CD14-positive monocyte (primary cell): ENCODE measurements around the gene MYO1E. TPM values are rescaled to one million over a fixed set of nuclear protein-coding genes. Genes with fewer than 3 reads are reported as not detected.

Experiments
- DNase-seq, 3 donors: peaks; one replicate each; pipeline ENCODE4 v3.0.0-alpha.2; 2011 to 2022
- H2AFZ ChIP-seq: 2 replicates; pipeline ENCODE4 v1.6.0; 2012; ENCODE audit warnings: mild to moderate bottlenecking, low read depth, low read length, inconsistent platforms; ENCODE audit not compliant: insufficient read depth, poor library complexity, severe bottlenecking
- H3K27ac ChIP-seq, 2 donors: 1 replicate in 1 of 2; 2 replicates in 1 of 2; pipeline ENCODE4 v1.5.1; 2012 to 2013; ENCODE audit warnings: low read length in 2 of 2, control low read depth in 1 of 2, inconsistent platforms in 1 of 2, low read depth in 1 of 2, mild to moderate bottlenecking in 1 of 2
- H3K27me3 ChIP-seq, 2 donors: one replicate each; pipeline versions ENCODE4 v1.6.0 to v1.6.1; 2011 to 2013; ENCODE audit warnings: low read length in 2 of 2; ENCODE audit not compliant: control insufficient read depth in 2 of 2, insufficient read depth in 2 of 2
- H3K36me3 ChIP-seq, 2 donors: replicated peaks in 1 of 2; 1 replicate in 1 of 2; 2 replicates in 1 of 2; pipeline versions ENCODE4 v1.5.1 to v1.6.1; 2012 to 2013; ENCODE audit warnings: low read length in 2 of 2, control low read depth in 1 of 2, inconsistent platforms in 1 of 2, mild to moderate bottlenecking in 1 of 2; ENCODE audit not compliant: insufficient read depth in 2 of 2, control insufficient read depth in 1 of 2
- H3K4me1 ChIP-seq, 2 donors: 1 replicate in 1 of 2; 2 replicates in 1 of 2; pipeline versions ENCODE4 v1.5.1 to v1.6.1; 2012 to 2013; ENCODE audit warnings: low read length in 2 of 2, control low read depth in 1 of 2, inconsistent platforms in 1 of 2, mild to moderate bottlenecking in 1 of 2, moderate library complexity in 1 of 2; ENCODE audit not compliant: insufficient read depth in 2 of 2, control insufficient read depth in 1 of 2
- H3K4me2 ChIP-seq: replicated peaks from 2 replicates; pipeline ENCODE3; 2012; ENCODE audit warnings: low read length, moderate library complexity, mild to moderate bottlenecking; ENCODE audit not compliant: poor library complexity, severe bottlenecking; ENCODE audit errors: extremely low read depth
- H3K4me3 ChIP-seq, 3 experiments: fragments of 200-600 bp in 1 of 3; sonication (generic) in 1 of 3; replicated peaks in 1 of 3; 1 replicate in 2 of 3; 2 replicates in 1 of 3; pipeline ENCODE4 v1.5.1; 2011 to 2013; ENCODE audit warnings: low read length in 3 of 3, mild to moderate bottlenecking in 3 of 3, control low read depth in 2 of 3, low read depth in 2 of 3, inconsistent platforms in 1 of 3, moderate library complexity in 1 of 3
- H3K79me2 ChIP-seq: 2 replicates; pipeline ENCODE4 v1.6.0; 2012; ENCODE audit warnings: mild to moderate bottlenecking, control low read depth, inconsistent platforms, low read length, moderate library complexity; ENCODE audit not compliant: insufficient read depth
- H3K9ac ChIP-seq: 2 replicates; pipeline ENCODE4 v1.6.0; 2017; ENCODE audit warnings: low read length, mild to moderate bottlenecking; ENCODE audit not compliant: insufficient read depth, poor library complexity, severe bottlenecking
- H3K9me3 ChIP-seq, 2 donors: replicated peaks in 1 of 2; 1 replicate in 1 of 2; 2 replicates in 1 of 2; pipeline versions ENCODE4 v1.5.1 to v1.6.1; 2012 to 2013; ENCODE audit warnings: low read length in 2 of 2, control low read depth in 1 of 2; ENCODE audit not compliant: control insufficient read depth in 1 of 2, insufficient read depth in 1 of 2
- H4K20me1 ChIP-seq: 2 replicates; pipeline ENCODE4 v1.6.0; 2012; ENCODE audit warnings: mild to moderate bottlenecking, low read length, control low read depth, moderate library complexity; ENCODE audit not compliant: insufficient read depth
- H3K27ac Mint-ChIP-seq, 7 donors: one replicate each; pipeline ENCODE4 v1.8.0; 2020; ENCODE audit warnings: mild to moderate bottlenecking in 7 of 7, mixed read lengths in 7 of 7, moderate library complexity in 6 of 7, inconsistent platforms in 2 of 7
- H3K27me3 Mint-ChIP-seq, 3 donors: one replicate each; pipeline ENCODE4 v1.8.0; 2021 to 2022; ENCODE audit warnings: low read depth in 3 of 3, mild to moderate bottlenecking in 3 of 3, mixed read lengths in 3 of 3, moderate library complexity in 3 of 3, inconsistent platforms in 1 of 3
- H3K36me3 Mint-ChIP-seq, 2 donors: one replicate each; pipeline ENCODE4 v1.8.0; 2020; ENCODE audit warnings: mixed read lengths in 2 of 2, inconsistent platforms in 1 of 2, mild to moderate bottlenecking in 1 of 2
- H3K4me1 Mint-ChIP-seq: one replicate; pipeline ENCODE4 v1.8.0; 2020; ENCODE audit warnings: mild to moderate bottlenecking, mixed read lengths
- H3K4me3 Mint-ChIP-seq, 2 donors: one replicate each; pipeline ENCODE4 v1.8.0; 2020; ENCODE audit warnings: mild to moderate bottlenecking in 2 of 2, mixed read lengths in 2 of 2, moderate library complexity in 1 of 2
- H3K9me3 Mint-ChIP-seq, 7 donors: one replicate each; pipeline ENCODE4 v1.8.0; 2020 to 2022; ENCODE audit warnings: mixed read lengths in 7 of 7, mild to moderate bottlenecking in 6 of 7, moderate library complexity in 6 of 7, inconsistent platforms in 2 of 7
- CTCF ChIP-seq: fragments of 200-600 bp; IDR thresholded peaks from one replicate; pipeline ENCODE4 v1.8.0; 2022; ENCODE audit warnings: antibody characterized with exemption, mild to moderate bottlenecking
- WGBS: methylation state at CpG from one replicate; pipeline ENCODE4 v1.1.5; 2013; ENCODE audit warnings: missing lambda C conversion rate; ENCODE audit not compliant: insufficient coverage; 5-methylcytosine and 5-hydroxymethylcytosine counted together
- intact Hi-C, 2 donors: fragments of 100-400 bp; cut with micrococcal nuclease; formaldehyde crosslinking; loops; one replicate each; pipeline versions ENCODE4 v1.15.0 to v1.15.1; 2023
- polyA plus RNA-seq, 3 donors: library from polyadenylated mRNA; depleted of rRNA in 1 of 3; unstranded in 2 of 3; stranded (reverse) in 1 of 3; fragments of 300-500 nt in 2 of 3; fragments of >200 nt in 1 of 3; fragmentation: Illumina TruSeq in 2 of 3; gene quantifications; 1 replicate in 2 of 3; 2 replicates in 1 of 3; pipeline ENCODE4 v1.2.3, GENCODE V29; 2012 to 2021

Gene MYO1E
- polyA plus RNA-seq, 3 donors: 5.5 to 16.2 (median 6.2) TPM

- Mint-ChIP-seq H3K4me1 (peaks cover 33% of the 10 kb centered on the region), H3K4me3 (no peak overlapping the region)
- DNase-seq: peak; percentile 52 to 78 (median 77)
These were observed 8.4 kb downstream of the MYO1E start for GRCh38 chr15:59364248-59364647.

GRCh38 chr15:59362331-59362730, 10.3 kb downstream of the MYO1E start:
- Histone ChIP-seq H3K27ac (no peak overlapping the region), H3K4me1 (peaks cover 19 to 28% of the 10 kb centered on the region in 2 donors), H3K27me3 (no peaks in the 10 kb centered on the region), H3K79me2 (peaks cover 23% of the 10 kb centered on the region), H3K36me3 (no peaks in the 10 kb centered on the region), H2AFZ (no peak overlapping the region), H3K9ac (no peak overlapping the region), H4K20me1 (peaks cover 10% of the 10 kb centered on the region), H3K4me3 (no peak overlapping the region), H3K4me2 (no peak overlapping the region), H3K9me3 (no peaks in the 10 kb centered on the region)
- no peak for TF ChIP-seq CTCF
- Mint-ChIP-seq H3K9me3 (no peaks in the 10 kb centered on the region), H3K4me3 (no peak overlapping the region), H3K4me1 (peaks cover 28% of the 10 kb centered on the region), H3K36me3 (peaks cover 7 to 9% of the 10 kb centered on the region in 2 donors), H3K27me3 (peaks cover 0 to 3% (median 0%) of the 10 kb centered on the region in 3 donors), H3K27ac (no peak overlapping the region)
- 100% methylated on average over 1 of the region's 2 CpGs for WGBS
- intact Hi-C loops: loop anchor here (10.0 kb wide), 2 partner anchors 52 to 58 kb away; no protein-coding TSS in a partner anchor
- no peak for DNase-seq

More at GRCh38 chr15:59364248-59364647, 8.4 kb downstream of the MYO1E start:
- Mint-ChIP-seq H3K27ac (peak overlapping the region in 6 of 7 donors; percentile 28 to 85 (median 72)), H3K36me3 (peaks cover 4 to 7% of the 10 kb centered on the region in 2 donors), H3K27me3 (peaks cover 0 to 3% (median 0%) of the 10 kb centered on the region in 3 donors), H3K9me3 (no peaks in the 10 kb centered on the region)
- H3K27me3 ChIP-seq: no peaks in the 10 kb centered on the region
- H3K4me3 ChIP-seq: no peak overlapping the region
- peaks cover 23% of the 10 kb centered on the region for H3K79me2 ChIP-seq
- H2AFZ ChIP-seq: no peak overlapping the region
- H3K4me2 ChIP-seq: no peak overlapping the region
- peak overlapping the region in 1 of 2 donors; percentile 23 for H3K27ac ChIP-seq
- intact Hi-C loops: loop anchor here (10.0 kb wide), 2 partner anchors 51 to 59 kb away; no protein-coding TSS in a partner anchor
- WGBS: no CpG with 5 or more reads among the region's 4 CpGs
- H3K36me3 ChIP-seq: no peaks in the 10 kb centered on the region
- no peaks in the 10 kb centered on the region for H3K9me3 ChIP-seq
- H3K9ac ChIP-seq: no peak overlapping the region
- H3K4me1 ChIP-seq: peaks cover 23 to 30% of the 10 kb centered on the region in 2 donors
- TF ChIP-seq CTCF: no peak
- peaks cover 6% of the 10 kb centered on the region for H4K20me1 ChIP-seq
